ENCODE results near the gene TYK2. TPM values are rescaled to one million over a fixed set of nuclear protein-coding genes. Genes with fewer than 3 reads are reported as not detected.

Gene TYK2
- total and polyA plus RNA-seq, 9 of the 15 experiments (the other 6 are each of a cell fraction or from before 2014, with no cell fraction given) = 15.0 to 182 (median 85.9) TPM

DNA sequence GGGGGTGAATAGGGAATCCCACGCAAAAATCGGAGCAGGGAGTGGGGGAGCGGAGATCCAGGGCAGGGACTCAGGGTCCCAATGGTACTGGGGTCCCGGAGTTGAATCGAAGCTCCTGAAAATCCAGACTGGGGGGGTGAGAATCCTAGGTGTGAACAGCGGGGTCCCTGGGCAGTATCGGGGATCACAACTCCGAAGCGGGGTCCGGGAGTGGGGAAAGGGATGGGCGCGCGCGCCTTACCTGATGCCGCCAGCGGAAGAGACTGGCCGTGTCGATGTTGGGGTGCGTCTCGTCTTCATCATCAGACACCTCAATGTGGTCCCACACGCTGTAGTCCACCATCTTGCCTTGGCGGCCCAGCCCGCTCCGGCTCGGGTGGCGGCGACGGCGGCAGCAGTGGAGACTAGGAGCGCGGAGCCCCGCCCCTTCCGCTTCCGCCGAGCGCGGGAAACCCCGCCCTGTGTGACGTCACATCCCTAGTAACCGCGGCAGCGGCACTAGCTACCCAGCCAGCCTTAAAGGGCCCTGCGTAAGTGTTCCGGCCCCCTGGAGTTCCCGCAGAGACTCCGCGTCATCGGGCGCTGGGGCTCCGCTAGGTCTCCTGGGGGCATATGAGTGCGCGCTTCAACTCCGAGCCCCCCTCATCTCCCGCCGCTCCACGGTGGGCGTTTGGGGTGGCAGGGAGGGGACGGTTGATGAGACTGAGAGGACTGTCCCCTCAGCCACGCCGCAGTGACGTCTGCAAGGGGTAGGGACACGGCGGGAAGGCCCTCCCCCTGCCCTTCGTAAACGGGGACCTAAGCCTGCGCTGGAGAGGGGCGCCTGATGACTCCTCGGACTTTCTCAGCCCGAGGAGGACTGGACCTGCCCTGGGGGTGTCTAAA lies 23.0 kb upstream of the TYK2 start, which contains the start of gene CDC37 (continued):
- TF ChIP-seq RFX1 (IDR thresholded peaks at IDR 0.05) = peak; percentile 97
- TF ChIP-seq CREB1 (IDR thresholded peaks at IDR 0.05) = peak; percentile 87
- peak; percentile 96 for TF ChIP-seq CREB1 (CRISPR knock-in tag; IDR thresholded peaks at IDR 0.05)
- no peak for TF ChIP-seq CAMTA2 (CRISPR knock-in tag; conservative IDR thresholded peaks at IDR 0.05)
- TF ChIP-seq, protein P1, sequence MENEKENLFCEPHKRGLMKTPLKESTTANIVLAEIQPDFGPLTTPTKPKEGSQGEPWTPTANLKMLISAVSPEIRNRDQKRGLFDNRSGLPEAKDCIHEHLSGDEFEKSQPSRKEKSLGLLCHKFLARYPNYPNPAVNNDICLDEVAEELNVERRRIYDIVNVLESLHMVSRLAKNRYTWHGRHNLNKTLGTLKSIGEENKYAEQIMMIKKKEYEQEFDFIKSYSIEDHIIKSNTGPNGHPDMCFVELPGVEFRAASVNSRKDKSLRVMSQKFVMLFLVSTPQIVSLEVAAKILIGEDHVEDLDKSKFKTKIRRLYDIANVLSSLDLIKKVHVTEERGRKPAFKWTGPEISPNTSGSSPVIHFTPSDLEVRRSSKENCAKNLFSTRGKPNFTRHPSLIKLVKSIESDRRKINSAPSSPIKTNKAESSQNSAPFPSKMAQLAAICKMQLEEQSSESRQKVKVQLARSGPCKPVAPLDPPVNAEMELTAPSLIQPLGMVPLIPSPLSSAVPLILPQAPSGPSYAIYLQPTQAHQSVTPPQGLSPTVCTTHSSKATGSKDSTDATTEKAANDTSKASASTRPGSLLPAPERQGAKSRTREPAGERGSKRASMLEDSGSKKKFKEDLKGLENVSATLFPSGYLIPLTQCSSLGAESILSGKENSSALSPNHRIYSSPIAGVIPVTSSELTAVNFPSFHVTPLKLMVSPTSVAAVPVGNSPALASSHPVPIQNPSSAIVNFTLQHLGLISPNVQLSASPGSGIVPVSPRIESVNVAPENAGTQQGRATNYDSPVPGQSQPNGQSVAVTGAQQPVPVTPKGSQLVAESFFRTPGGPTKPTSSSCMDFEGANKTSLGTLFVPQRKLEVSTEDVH (IDR thresholded peaks at IDR 0.05; ENCODE audit: low read depth, partially characterized antibody) = peak; percentile 96
- TF ChIP-seq CEBPB (tag; IDR thresholded peaks at IDR 0.05) = no peak
- TF ChIP-seq, protein P2, sequence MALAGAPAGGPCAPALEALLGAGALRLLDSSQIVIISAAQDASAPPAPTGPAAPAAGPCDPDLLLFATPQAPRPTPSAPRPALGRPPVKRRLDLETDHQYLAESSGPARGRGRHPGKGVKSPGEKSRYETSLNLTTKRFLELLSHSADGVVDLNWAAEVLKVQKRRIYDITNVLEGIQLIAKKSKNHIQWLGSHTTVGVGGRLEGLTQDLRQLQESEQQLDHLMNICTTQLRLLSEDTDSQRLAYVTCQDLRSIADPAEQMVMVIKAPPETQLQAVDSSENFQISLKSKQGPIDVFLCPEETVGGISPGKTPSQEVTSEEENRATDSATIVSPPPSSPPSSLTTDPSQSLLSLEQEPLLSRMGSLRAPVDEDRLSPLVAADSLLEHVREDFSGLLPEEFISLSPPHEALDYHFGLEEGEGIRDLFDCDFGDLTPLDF (CRISPR knock-in tag; IDR thresholded peaks at IDR 0.05) = peak; percentile 95
- TF ChIP-seq, protein P3, sequence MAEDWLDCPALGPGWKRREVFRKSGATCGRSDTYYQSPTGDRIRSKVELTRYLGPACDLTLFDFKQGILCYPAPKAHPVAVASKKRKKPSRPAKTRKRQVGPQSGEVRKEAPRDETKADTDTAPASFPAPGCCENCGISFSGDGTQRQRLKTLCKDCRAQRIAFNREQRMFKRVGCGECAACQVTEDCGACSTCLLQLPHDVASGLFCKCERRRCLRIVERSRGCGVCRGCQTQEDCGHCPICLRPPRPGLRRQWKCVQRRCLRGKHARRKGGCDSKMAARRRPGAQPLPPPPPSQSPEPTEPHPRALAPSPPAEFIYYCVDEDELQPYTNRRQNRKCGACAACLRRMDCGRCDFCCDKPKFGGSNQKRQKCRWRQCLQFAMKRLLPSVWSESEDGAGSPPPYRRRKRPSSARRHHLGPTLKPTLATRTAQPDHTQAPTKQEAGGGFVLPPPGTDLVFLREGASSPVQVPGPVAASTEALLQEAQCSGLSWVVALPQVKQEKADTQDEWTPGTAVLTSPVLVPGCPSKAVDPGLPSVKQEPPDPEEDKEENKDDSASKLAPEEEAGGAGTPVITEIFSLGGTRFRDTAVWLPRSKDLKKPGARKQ (CRISPR knock-in tag; IDR thresholded peaks at IDR 0.05) = no peak
- no peak for TF ChIP-seq PURB (CRISPR knock-in tag; IDR thresholded peaks at IDR 0.05; ENCODE audit: low read depth)
- no peak for TF ChIP-seq TAL1 (IDR thresholded peaks at IDR 0.05)
- no peak for TF ChIP-seq HNRNPL (IDR thresholded peaks at IDR 0.05; ENCODE audit: low read depth, low read length)
- peak; percentile 7; the same call in 1 of the 2 replicates for TF ChIP-seq GTF2E2 (tag; IDR thresholded peaks at IDR 0.05)
- TF ChIP-seq, protein P4, sequence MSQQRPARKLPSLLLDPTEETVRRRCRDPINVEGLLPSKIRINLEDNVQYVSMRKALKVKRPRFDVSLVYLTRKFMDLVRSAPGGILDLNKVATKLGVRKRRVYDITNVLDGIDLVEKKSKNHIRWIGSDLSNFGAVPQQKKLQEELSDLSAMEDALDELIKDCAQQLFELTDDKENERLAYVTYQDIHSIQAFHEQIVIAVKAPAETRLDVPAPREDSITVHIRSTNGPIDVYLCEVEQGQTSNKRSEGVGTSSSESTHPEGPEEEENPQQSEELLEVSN (IDR thresholded peaks at IDR 0.05; ENCODE audit: borderline replicate concordance in 1 of 2, extremely low read depth in 1 of 2, insufficient read depth in 1 of 2, insufficient read length in 1 of 2, low read depth in 1 of 2, low read length in 1 of 2, poor library complexity in 1 of 2, severe bottlenecking in 1 of 2) = peak; percentile 32 to 60
- TF ChIP-seq FOXP1 (CRISPR knock-in tag; IDR thresholded peaks at IDR 0.05) = peak; percentile 14; the same call in 1 of the 2 replicates
- peak; percentile 90 for TF ChIP-seq POLR2A (conservative IDR thresholded peaks at IDR 0.05)
- TF ChIP-seq CHD1 (IDR thresholded peaks at IDR 0.05; ENCODE audit: low read length) = peak; percentile 27
- no peak for TF ChIP-seq ZKSCAN8 (CRISPR knock-in tag; IDR thresholded peaks at IDR 0.05)
- TF ChIP-seq CEBPG (CRISPR knock-in tag; IDR thresholded peaks at IDR 0.05) = peak; percentile 49; the same call in 1 of the 2 replicates
- TF ChIP-seq CEBPG (tag; conservative IDR thresholded peaks at IDR 0.05 in 1 of 2, IDR thresholded peaks at IDR 0.05 in 1 of 2) = no peak
- TF ChIP-seq NFIC (IDR thresholded peaks at IDR 0.05) = no peak
- TF ChIP-seq MTA2 (IDR thresholded peaks at IDR 0.05; ENCODE audit: low read depth) = no peak
- no peak for TF ChIP-seq NCOR1 (IDR thresholded peaks at IDR 0.05)
- no peak for TF ChIP-seq ZNF780A (CRISPR knock-in tag; IDR thresholded peaks at IDR 0.05)

Measured in K562 (cell line).